GM10248 (cell line): ENCODE data around the gene KCNJ15.
A peak's percentile ranks its signal among the peaks of the same experiment; 100 is the strongest.

Experiments used
- CTCF ChIA-PET: fragments of 300-600 bp; sonication (Branson Sonifier 250); formaldehyde crosslinking; extraction: SDS; loops from one replicate; lab custom pipeline; 2021; ENCODE audit warnings: antibody characterized with exemption; lab: Yijun Ruan, JAX
- POLR2A ChIA-PET: fragments of 350-650 bp; sonication (Branson Sonifier 250); formaldehyde crosslinking; extraction: SDS; loops from one replicate; lab custom pipeline; 2020; ENCODE audit warnings: antibody characterized with exemption; lab: Yijun Ruan, JAX
- DNase-seq: peaks from one replicate; pipeline ENCODE4 v3.0.0; 2012; ENCODE audit errors: extremely low spot score
- CTCF ChIP-seq: IDR thresholded peaks from 2 replicates; pipeline ENCODE4 v1.5.1; 2012; ENCODE audit warnings: mild to moderate bottlenecking, low read depth; ENCODE audit errors: extremely low read depth, missing control alignments, control extremely low read depth

Gene KCNJ15

DNA sequence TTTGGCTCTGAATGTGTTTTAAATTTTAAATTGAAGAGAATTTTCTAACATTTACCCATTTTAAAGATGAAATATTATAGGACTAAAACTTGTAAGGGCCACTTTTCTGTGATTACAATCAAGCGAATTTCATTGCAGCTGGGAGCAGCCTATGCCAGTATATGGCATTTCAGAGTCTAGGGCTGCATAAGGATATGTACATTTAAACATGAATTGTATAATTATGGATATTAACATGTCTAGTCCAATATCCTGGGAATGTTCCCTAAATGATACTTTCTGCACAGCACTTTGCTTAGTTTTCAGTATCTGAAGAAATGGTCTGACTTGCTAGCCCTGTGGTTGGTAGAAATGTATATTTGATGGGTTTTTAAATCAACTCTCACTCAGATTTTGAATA, 8.4 kb downstream of the KCNJ15 start:
- ChIA-PET POLR2A (no interaction called here), CTCF (no interaction called here)
- TF ChIP-seq CTCF, result no peak
- DNase-seq, result no peak

GRCh38 chr21:38266732-38267131, 9.9 kb downstream of the KCNJ15 start:
- CTCF ChIA-PET, result no interaction called here
- TF ChIP-seq CTCF, result no peak
- POLR2A ChIA-PET, result no interaction called here
- no peak for DNase-seq

GRCh38 chr21:38267136-38267755, 10.5 kb downstream of the KCNJ15 start:
- ChIA-PET CTCF (no interaction called here), POLR2A (no interaction called here)
- DNase-seq, result no peak
- TF ChIP-seq CTCF, result no peak

- TF ChIP-seq CTCF, result no peak
- peak; percentile 30 for DNase-seq
- CTCF ChIA-PET, result no interaction called here
- POLR2A ChIA-PET, result no interaction called here
Measured at GRCh38 chr21:38267991-38268863, 11.4 kb downstream of the KCNJ15 start.

GRCh38 chr21:38268864-38269575, 12.2 kb downstream of the KCNJ15 start:
- POLR2A ChIA-PET, result no interaction called here
- no peak for TF ChIP-seq CTCF
- CTCF ChIA-PET, result interaction anchor here (0.9 to 1.1 kb wide), 3 partner anchors 29 to 83 kb away, joined by 3 read pairs; no protein-coding TSS in a partner anchor
- DNase-seq, result peak; percentile 27

DNA sequence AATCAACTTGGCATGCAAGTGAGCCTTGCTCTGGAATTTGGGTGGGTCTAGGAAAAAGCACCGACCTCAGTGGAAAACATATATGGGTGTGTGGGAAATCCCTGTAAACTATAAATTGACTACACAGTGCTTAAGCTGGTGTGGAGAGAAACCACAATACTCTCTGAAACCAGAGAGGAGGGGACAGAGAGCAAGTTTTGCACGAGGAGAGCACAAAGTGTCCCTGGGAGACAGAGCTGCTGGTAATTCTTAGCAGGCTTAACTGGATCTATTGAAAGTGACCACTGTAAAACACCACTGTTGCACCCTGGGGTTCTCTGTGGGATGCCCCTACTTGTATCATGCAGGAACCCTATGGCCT, 12.8 kb downstream of the KCNJ15 start:
- ChIA-PET POLR2A (no interaction called here), CTCF (interaction anchor here (0.9 to 1.1 kb wide), 3 partner anchors 30 to 83 kb away, joined by 3 read pairs; no protein-coding TSS in a partner anchor)
- TF ChIP-seq CTCF, result no peak
- DNase-seq, result peak; percentile 63
